ENCODE measurements around the gene UBE2U.

The UBE2U gene

GRCh38 chr1:64312431-64312830, 109.0 kb downstream of the UBE2U start:
- TF ChIP-seq FOXP2 (optimal IDR thresholded peaks at IDR 0.05; ENCODE audit: borderline replicate concordance, extremely low read depth, extremely low read length, insufficient read depth) (no peak), TAF1 (IDR thresholded peaks at IDR 0.05; ENCODE audit: borderline replicate concordance, insufficient read depth, low read length) (no peak), REST (IDR thresholded peaks at IDR 0.05; ENCODE audit: insufficient read depth in 1 of 2, low read depth in 2 of 2, low read length in 2 of 2) (no peak), SIN3A (IDR thresholded peaks at IDR 0.05; ENCODE audit: borderline replicate concordance, insufficient read depth, low read length) (no peak), POLR2AphosphoS5 (IDR thresholded peaks at IDR 0.05; ENCODE audit: low read depth, low read length) (no peak)

- no peak for TF ChIP-seq TAF1 (IDR thresholded peaks at IDR 0.05; ENCODE audit: borderline replicate concordance, insufficient read depth, low read length)
- no peak for TF ChIP-seq REST (IDR thresholded peaks at IDR 0.05; ENCODE audit: insufficient read depth in 1 of 2, low read depth in 2 of 2, low read length in 2 of 2)
- no peak for TF ChIP-seq SIN3A (IDR thresholded peaks at IDR 0.05; ENCODE audit: borderline replicate concordance, insufficient read depth, low read length)
- TF ChIP-seq FOXP2 (optimal IDR thresholded peaks at IDR 0.05; ENCODE audit: borderline replicate concordance, extremely low read depth, extremely low read length, insufficient read depth), result no peak
- TF ChIP-seq POLR2AphosphoS5 (IDR thresholded peaks at IDR 0.05; ENCODE audit: low read depth, low read length), result no peak
Measured at GRCh38 chr1:64315402-64315801, 112.0 kb downstream of the UBE2U start.

All from PFSK-1 (cell line).